H9 (cell line): ENCODE data around the gene TMEM63B. TPM values are rescaled to one million over a fixed set of nuclear protein-coding genes. Genes with fewer than 3 reads are reported as not detected.

Experiments used
- DNase-seq: peaks from one replicate; pipeline ENCODE4 v3.0.0-alpha.2; 2017
- H2AFZ ChIP-seq: one replicate; pipeline ENCODE4 v1.6.1; 2013; ENCODE audit warnings: mild to moderate bottlenecking, low read length, control low read depth, moderate library complexity
- H2AK5ac ChIP-seq: 2 replicates; pipeline ENCODE4 v1.6.1; 2013; ENCODE audit warnings: low read length, control low read depth, mixed read lengths; ENCODE audit not compliant: insufficient read length
- H2BK120ac ChIP-seq: one replicate; pipeline ENCODE4 v1.6.1; 2013; ENCODE audit warnings: low read depth, mild to moderate bottlenecking, low read length, control low read depth, inconsistent platforms; ENCODE audit not compliant: poor library complexity, severe bottlenecking
- H2BK12ac ChIP-seq: 2 replicates; pipeline ENCODE4 v1.6.1; 2013; ENCODE audit warnings: low read length, control low read depth, mixed read lengths, low read depth; ENCODE audit not compliant: insufficient read length
- H2BK15ac ChIP-seq: 2 replicates; pipeline ENCODE4 v1.6.1; 2013; ENCODE audit warnings: low read depth, low read length, control low read depth
- H2BK20ac ChIP-seq: one replicate; pipeline ENCODE4 v1.6.1; 2013; ENCODE audit warnings: low read depth, mild to moderate bottlenecking, low read length, control low read depth, inconsistent platforms; ENCODE audit not compliant: poor library complexity, severe bottlenecking
- H2BK5ac ChIP-seq: 2 replicates; pipeline ENCODE4 v1.6.1; 2013; ENCODE audit warnings: low read length, control low read depth, mixed read lengths; ENCODE audit not compliant: insufficient read length
- H3K14ac ChIP-seq: 2 replicates; pipeline ENCODE4 v1.6.1; 2013; ENCODE audit warnings: low read length, control low read depth; ENCODE audit not compliant: insufficient read depth
- H3K18ac ChIP-seq: 2 replicates; pipeline ENCODE4 v1.6.1; 2013; ENCODE audit warnings: low read depth, mild to moderate bottlenecking, mixed read lengths, low read length, control low read depth; ENCODE audit not compliant: insufficient read length
- H3K23ac ChIP-seq: 2 replicates; pipeline ENCODE4 v1.6.1; 2013; ENCODE audit warnings: low read length, control low read depth, mixed read lengths, low read depth; ENCODE audit not compliant: insufficient read length
- H3K23me2 ChIP-seq: 2 replicates; pipeline ENCODE4 v1.6.1; 2013; ENCODE audit warnings: low read depth, mild to moderate bottlenecking, mixed read lengths, low read length, control low read depth; ENCODE audit not compliant: insufficient read length, poor library complexity, severe bottlenecking
- H3K27ac ChIP-seq: 2 replicates; pipeline ENCODE4 v1.5.1; 2013; ENCODE audit warnings: low read length, control low read depth, mixed read lengths, low read depth; ENCODE audit not compliant: insufficient read length
- H3K27me3 ChIP-seq: 2 replicates; pipeline ENCODE4 v1.6.1; 2013; ENCODE audit warnings: low read length, control low read depth, inconsistent platforms; ENCODE audit not compliant: insufficient read depth
- H3K4ac ChIP-seq: 2 replicates; pipeline ENCODE4 v1.6.1; 2013; ENCODE audit warnings: low read depth, mild to moderate bottlenecking, control low read depth, inconsistent platforms, low read length, moderate library complexity
- H3K4me1 ChIP-seq: 2 replicates; pipeline ENCODE4 v1.6.1; 2013; ENCODE audit warnings: low read length, control low read depth, inconsistent platforms; ENCODE audit not compliant: insufficient read depth
- H3K4me2 ChIP-seq: 2 replicates; pipeline ENCODE4 v1.6.1; 2013; ENCODE audit warnings: low read length, control low read depth, mixed read lengths; ENCODE audit not compliant: insufficient read length, insufficient read depth
- H3K56ac ChIP-seq: 2 replicates; pipeline ENCODE4 v1.6.1; 2013; ENCODE audit warnings: low read depth, mild to moderate bottlenecking, mixed read lengths, low read length, control low read depth; ENCODE audit not compliant: insufficient read length
- H3K79me1 ChIP-seq: 2 replicates; pipeline ENCODE4 v1.6.1; 2013; ENCODE audit warnings: low read depth, mild to moderate bottlenecking, moderate library complexity, low read length, control low read depth, inconsistent platforms; ENCODE audit not compliant: insufficient read depth, poor library complexity, severe bottlenecking
- H3K79me2 ChIP-seq: 2 replicates; pipeline ENCODE4 v1.6.1; 2013; ENCODE audit warnings: low read length, control low read depth, inconsistent platforms; ENCODE audit not compliant: insufficient read depth
- H3K9ac ChIP-seq: 2 replicates; pipeline ENCODE4 v1.6.1; 2013; ENCODE audit warnings: low read length, control low read depth, mixed read lengths; ENCODE audit not compliant: insufficient read length; ENCODE audit errors: extremely low read depth
- H3K9me3 ChIP-seq: one replicate; pipeline ENCODE4 v1.6.1; 2013; ENCODE audit warnings: low read depth, low read length, inconsistent platforms; ENCODE audit not compliant: control insufficient read depth
- H3T11ph ChIP-seq: one replicate; pipeline ENCODE4 v1.6.1; 2013; ENCODE audit warnings: mild to moderate bottlenecking, low read length, control low read depth, inconsistent platforms
- H4K20me1 ChIP-seq: one replicate; pipeline ENCODE4 v1.6.1; 2013; ENCODE audit not compliant: control insufficient read depth, insufficient read length, insufficient read depth
- H4K5ac ChIP-seq: 2 replicates; pipeline ENCODE4 v1.6.1; 2013; ENCODE audit warnings: low read depth, mild to moderate bottlenecking, mixed read lengths, low read length, control low read depth; ENCODE audit not compliant: insufficient read length
- H4K8ac ChIP-seq: replicated peaks from 2 replicates; pipeline ENCODE4 v1.6.1; 2013; ENCODE audit warnings: low read length, control low read depth, mixed read lengths, low read depth; ENCODE audit not compliant: insufficient read length
- H4K91ac ChIP-seq: 2 replicates; pipeline ENCODE4 v1.6.1; 2013; ENCODE audit warnings: low read depth, mild to moderate bottlenecking, moderate library complexity, mixed read lengths, low read length, control low read depth; ENCODE audit not compliant: insufficient read length
- H3K27ac Mint-ChIP-seq, 3 experiments: 2 replicates in 2 of 3; 3 replicates in 1 of 3; pipeline ENCODE4 v1.8.0; 2020 to 2021; ENCODE audit warnings: mixed read lengths in 3 of 3, mild to moderate bottlenecking in 1 of 3, moderate library complexity in 1 of 3
- H3K27me3 Mint-ChIP-seq: 2 replicates; pipeline ENCODE4 v1.8.0; 2021; ENCODE audit warnings: low read depth, mild to moderate bottlenecking, moderate library complexity, mixed read lengths
- H3K36me3 Mint-ChIP-seq, 3 experiments: 2 replicates in 2 of 3; 3 replicates in 1 of 3; pipeline ENCODE4 v1.8.0; 2020 to 2021; ENCODE audit warnings: low read depth in 3 of 3, mixed read lengths in 3 of 3; ENCODE audit not compliant: insufficient read depth in 1 of 3
- H3K4me1 Mint-ChIP-seq, 2 experiments: 2 replicates each; pipeline ENCODE4 v1.8.0; 2020; ENCODE audit warnings: mixed read lengths in 2 of 2
- H3K4me3 Mint-ChIP-seq, 2 experiments: 2 replicates in 1 of 2; 3 replicates in 1 of 2; pipeline ENCODE4 v1.8.0; 2020 to 2021; ENCODE audit warnings: mild to moderate bottlenecking in 2 of 2, mixed read lengths in 2 of 2, moderate library complexity in 1 of 2
- H3K9me3 Mint-ChIP-seq, 2 experiments: 2 replicates in 1 of 2; 3 replicates in 1 of 2; pipeline ENCODE4 v1.8.0; 2020; ENCODE audit warnings: mild to moderate bottlenecking in 2 of 2, mixed read lengths in 2 of 2, moderate library complexity in 1 of 2
- WGBS: extraction: QIAGEN DNeasy Blood & Tissue Kit; methylation state at CpG from one replicate; pipeline ENCODE4 v1.1.7; 2013; ENCODE audit warnings: missing lambda C conversion rate, low lambda C conversion rate, mixed read lengths; ENCODE audit not compliant: insufficient read length; ENCODE audit errors: extremely low coverage; 5-methylcytosine and 5-hydroxymethylcytosine counted together
- total RNA-seq: library from RNA; stranded (reverse); gene quantifications from 2 replicates; pipeline ENCODE4 v1.2.1, GENCODE V29; 2021
- TF ChIP-seq, protein P1 (sequence below): fragments of 200-600 bp; sonication (generic); conservative IDR thresholded peaks from 3 replicates; pipeline ENCODE4 v1.8.0; 2021; ENCODE audit warnings: antibody characterized with exemption, mild to moderate bottlenecking

The TMEM63B gene
- total RNA-seq, 1 experiment from 2014 or later = 56.3 TPM

DNA sequence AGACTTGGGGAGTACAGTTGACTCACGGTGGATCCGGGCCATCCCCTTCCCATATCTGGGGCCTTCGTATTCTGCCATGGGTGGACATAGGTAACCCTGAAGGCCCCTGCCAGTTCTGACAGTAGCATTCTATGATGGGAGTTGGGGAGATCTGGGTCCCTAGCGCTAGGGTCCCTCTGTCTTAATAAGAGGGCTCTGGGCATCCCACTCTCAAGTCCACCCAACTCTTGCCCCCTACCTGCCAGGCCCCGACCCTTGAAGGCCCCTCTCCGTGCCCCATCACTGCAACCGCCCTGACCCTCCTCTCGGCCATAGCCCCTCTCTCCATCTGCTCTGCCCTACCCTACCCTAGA lies 24.7 kb downstream of the TMEM63B start:
- no peak overlapping the region for H2BK12ac ChIP-seq
- H3K56ac ChIP-seq = no peak overlapping the region
- no peaks in the 10 kb centered on the region for H3K27me3 ChIP-seq
- H2AFZ ChIP-seq = no peak overlapping the region
- H3K23ac ChIP-seq = no peak overlapping the region
- H2BK15ac ChIP-seq = no peak overlapping the region
- Mint-ChIP-seq H3K4me1 (peaks cover 22 to 26% of the 10 kb centered on the region in 2 experiments), H3K36me3 (peaks cover 12 to 42% (median 30%) of the 10 kb centered on the region in 3 experiments), H3K27ac (no peak overlapping the region), H3K4me3 (no peak overlapping the region), H3K9me3 (no peaks in the 10 kb centered on the region), H3K27me3 (peaks cover 2% of the 10 kb centered on the region; the same call in 1 of the 2 replicates)
- no peak overlapping the region for H4K91ac ChIP-seq
- H3K4me1 ChIP-seq = peaks cover 5% of the 10 kb centered on the region; the same call in 1 of the 2 replicates
- H4K5ac ChIP-seq = no peak overlapping the region
- no peak overlapping the region for H2AK5ac ChIP-seq
- TF ChIP-seq, protein P1, sequence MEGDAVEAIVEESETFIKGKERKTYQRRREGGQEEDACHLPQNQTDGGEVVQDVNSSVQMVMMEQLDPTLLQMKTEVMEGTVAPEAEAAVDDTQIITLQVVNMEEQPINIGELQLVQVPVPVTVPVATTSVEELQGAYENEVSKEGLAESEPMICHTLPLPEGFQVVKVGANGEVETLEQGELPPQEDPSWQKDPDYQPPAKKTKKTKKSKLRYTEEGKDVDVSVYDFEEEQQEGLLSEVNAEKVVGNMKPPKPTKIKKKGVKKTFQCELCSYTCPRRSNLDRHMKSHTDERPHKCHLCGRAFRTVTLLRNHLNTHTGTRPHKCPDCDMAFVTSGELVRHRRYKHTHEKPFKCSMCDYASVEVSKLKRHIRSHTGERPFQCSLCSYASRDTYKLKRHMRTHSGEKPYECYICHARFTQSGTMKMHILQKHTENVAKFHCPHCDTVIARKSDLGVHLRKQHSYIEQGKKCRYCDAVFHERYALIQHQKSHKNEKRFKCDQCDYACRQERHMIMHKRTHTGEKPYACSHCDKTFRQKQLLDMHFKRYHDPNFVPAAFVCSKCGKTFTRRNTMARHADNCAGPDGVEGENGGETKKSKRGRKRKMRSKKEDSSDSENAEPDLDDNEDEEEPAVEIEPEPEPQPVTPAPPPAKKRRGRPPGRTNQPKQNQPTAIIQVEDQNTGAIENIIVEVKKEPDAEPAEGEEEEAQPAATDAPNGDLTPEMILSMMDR = no peak; the same call in 2 of the 3 replicates
- H3K18ac ChIP-seq = no peak overlapping the region
- no peak overlapping the region for H2BK20ac ChIP-seq
- no peaks in the 10 kb centered on the region for H3K9me3 ChIP-seq
- WGBS = no CpG with 5 or more reads among the region's 8 CpGs
- no peak overlapping the region for H3K4ac ChIP-seq
- H4K20me1 ChIP-seq = peaks cover 4% of the 10 kb centered on the region
- no peak overlapping the region for H3K27ac ChIP-seq
- no peak overlapping the region for H3K9ac ChIP-seq
- no peak overlapping the region for H3T11ph ChIP-seq
- H3K79me2 ChIP-seq = no peaks in the 10 kb centered on the region
- no peak overlapping the region for H3K4me2 ChIP-seq
- no peaks in the 10 kb centered on the region for H3K79me1 ChIP-seq
- H2BK5ac ChIP-seq = no peak overlapping the region
- no peak for DNase-seq
- H3K14ac ChIP-seq = no peak overlapping the region
- H4K8ac ChIP-seq = no peak overlapping the region
- no peaks in the 10 kb centered on the region for H3K23me2 ChIP-seq
- H2BK120ac ChIP-seq = no peak overlapping the region
